Colonic mucosa (tissue), 4 donors: ENCODE results near the gene MYOD1. TPM values are rescaled to one million over a fixed set of nuclear protein-coding genes. Genes with fewer than 3 reads are reported as not detected.

Experiments used
- DNase-seq: peaks from one replicate; pipeline ENCODE4 v3.0.0-alpha.2; 2020
- H3K27ac ChIP-seq: fragments of 200-600 bp; one replicate; pipeline ENCODE4 v1.8.0; 2021
- H3K27me3 ChIP-seq: fragments of 200-600 bp; one replicate; pipeline ENCODE4 v1.8.0; 2021
- H3K36me3 ChIP-seq: fragments of 200-600 bp; one replicate; pipeline ENCODE4 v1.8.0; 2021
- H3K4me1 ChIP-seq: fragments of 200-600 bp; one replicate; pipeline ENCODE4 v1.8.0; 2021; ENCODE audit warnings: mild to moderate bottlenecking
- H3K4me3 ChIP-seq: fragments of 200-600 bp; one replicate; pipeline ENCODE4 v1.8.0; 2021
- H3K9ac ChIP-seq, 2 donors: one replicate each; pipeline ENCODE4 v1.7.0; 2013; ENCODE audit warnings: control low read depth in 2 of 2, low read depth in 2 of 2, low read length in 2 of 2
- H3K9me3 ChIP-seq: fragments of 200-600 bp; one replicate; pipeline ENCODE4 v1.8.0; 2021
- CTCF ChIP-seq: fragments of 200-600 bp; IDR thresholded peaks from one replicate; pipeline ENCODE4 v1.8.0; 2022; ENCODE audit warnings: antibody characterized with exemption, mild to moderate bottlenecking
- intact Hi-C: fragments of 100-400 bp; cut with DNase I; formaldehyde crosslinking; loops from one replicate; pipeline ENCODE4 v1.14.1; 2022
- total RNA-seq, 2 donors: library from RNA; stranded (reverse); fragmentation: NEBNext Ultra II Directional in 1 of 2; extraction: Animal tissue kit (Norgen Biotek cat#: 25700) in 1 of 2; gene quantifications; one replicate each; pipeline ENCODE4 v1.2.1, GENCODE V29; 2021
- donor health status: healthy.
- donor health status: DM: no; HTN: no; CAD: no.
- donor health status: DM: no; HTN: no; CAD: no.

The MYOD1 gene
- total RNA-seq, 2 donors from 2014 or later, result not detected

GRCh38 chr11:17744151-17744940, 25.0 kb downstream of the MYOD1 start:
- intact Hi-C loops, result no loop called here
- Histone ChIP-seq H3K9ac (no peak overlapping the region), H3K36me3 (no peaks in the 10 kb centered on the region), H3K27ac (no peak overlapping the region), H3K27me3 (no peaks in the 10 kb centered on the region), H3K4me1 (no peaks in the 10 kb centered on the region), H3K9me3 (no peaks in the 10 kb centered on the region), H3K4me3 (no peak overlapping the region)
- no peak for DNase-seq
- TF ChIP-seq CTCF, result no peak

- no peak overlapping the region for H3K9ac ChIP-seq
- no peak overlapping the region for H3K4me3 ChIP-seq
- intact Hi-C loops, result no loop called here
- no peak for TF ChIP-seq CTCF
- no peak for DNase-seq
- H3K4me1 ChIP-seq, result no peaks in the 10 kb centered on the region
- H3K27ac ChIP-seq, result no peak overlapping the region
- H3K36me3 ChIP-seq, result no peaks in the 10 kb centered on the region
- no peaks in the 10 kb centered on the region for H3K27me3 ChIP-seq
- H3K9me3 ChIP-seq, result no peaks in the 10 kb centered on the region
These were observed 25.8 kb downstream of the MYOD1 start for GRCh38 chr11:17745023-17745772.

GRCh38 chr11:17746096-17746495, 26.7 kb downstream of the MYOD1 start:
- no peaks in the 10 kb centered on the region for H3K27me3 ChIP-seq
- intact Hi-C loops, result no loop called here
- no peak for DNase-seq
- H3K9me3 ChIP-seq, result no peaks in the 10 kb centered on the region
- no peak overlapping the region for H3K4me3 ChIP-seq
- TF ChIP-seq CTCF, result no peak
- H3K9ac ChIP-seq, result no peak overlapping the region
- no peak overlapping the region for H3K27ac ChIP-seq
- H3K36me3 ChIP-seq, result no peaks in the 10 kb centered on the region
- no peaks in the 10 kb centered on the region for H3K4me1 ChIP-seq

- Histone ChIP-seq H3K9me3 (no peaks in the 10 kb centered on the region), H3K4me1 (no peaks in the 10 kb centered on the region), H3K9ac (no peak overlapping the region), H3K27me3 (no peaks in the 10 kb centered on the region), H3K36me3 (no peaks in the 10 kb centered on the region), H3K4me3 (no peak overlapping the region), H3K27ac (no peak overlapping the region)
- intact Hi-C loops, result no loop called here
- DNase-seq, result no peak
- no peak for TF ChIP-seq CTCF
These were observed 28.0 kb downstream of the MYOD1 start for GRCh38 chr11:17747131-17747955.

- DNase-seq, result no peak
- no peak for TF ChIP-seq CTCF
- Histone ChIP-seq H3K4me3 (no peak overlapping the region), H3K27ac (no peak overlapping the region), H3K4me1 (no peaks in the 10 kb centered on the region), H3K9ac (no peak overlapping the region), H3K36me3 (no peaks in the 10 kb centered on the region), H3K9me3 (no peaks in the 10 kb centered on the region), H3K27me3 (no peaks in the 10 kb centered on the region)
- intact Hi-C loops, result no loop called here
These were observed 28.7 kb downstream of the MYOD1 start for GRCh38 chr11:17748044-17748443.
